GM18498 (cell line): ENCODE measurements around the gene SLC36A4.
"Not testable (repeated sequence)": the region's sequence is repeated elsewhere in the genome, so short reads cannot be mapped to it uniquely, and the experiment has no call there.

ENCODE experiments used
- ATAC-seq: cut with Tn5 transposase; IDR thresholded peaks from one replicate; pipeline ENCODE4 v1.9.1; 2021; ENCODE audit warnings: mild to moderate bottlenecking, moderate library complexity; ENCODE audit not compliant: unreplicated experiment

SLC36A4 gene

DNA sequence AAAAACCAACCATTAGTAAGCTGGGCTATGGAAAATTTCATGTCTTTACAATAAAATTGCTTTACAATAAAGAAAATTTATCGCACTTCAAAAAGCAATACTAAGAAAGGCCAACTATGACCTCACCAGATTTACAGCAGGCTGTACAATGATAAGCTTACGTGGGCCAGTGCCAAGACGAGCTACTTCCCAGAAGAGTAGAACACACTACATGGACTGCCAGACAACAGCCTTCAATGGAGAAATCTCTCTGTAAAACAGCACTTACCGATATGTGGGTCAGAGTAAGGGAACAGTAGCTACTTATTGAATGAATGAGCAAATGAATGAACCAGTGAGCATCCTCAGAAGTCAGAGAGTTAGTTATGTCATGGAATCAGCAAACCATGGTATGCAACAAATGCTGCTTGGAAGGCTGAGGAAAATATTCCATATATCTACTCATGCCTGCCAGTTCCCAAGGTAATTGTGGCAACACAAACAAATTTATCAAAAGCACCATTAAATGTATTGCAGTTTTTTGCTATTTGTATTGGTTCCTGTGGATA is 74.4 kb downstream of the SLC36A4 start:
- ATAC-seq = no peak

- ATAC-seq = no peak
Observed at GRCh38 chr11:93122535-93123235, 75.1 kb downstream of the SLC36A4 start.

- no peak for ATAC-seq
Observed at GRCh38 chr11:93118276-93118675, 79.5 kb downstream of the SLC36A4 start.

- no peak for ATAC-seq
Observed at GRCh38 chr11:93117565-93117964, 80.2 kb downstream of the SLC36A4 start.

- no peak for ATAC-seq
Observed at GRCh38 chr11:93116641-93117441, 81.0 kb downstream of the SLC36A4 start.

- no peak for ATAC-seq
Observed at GRCh38 chr11:93114304-93114703, 83.5 kb downstream of the SLC36A4 start.

DNA sequence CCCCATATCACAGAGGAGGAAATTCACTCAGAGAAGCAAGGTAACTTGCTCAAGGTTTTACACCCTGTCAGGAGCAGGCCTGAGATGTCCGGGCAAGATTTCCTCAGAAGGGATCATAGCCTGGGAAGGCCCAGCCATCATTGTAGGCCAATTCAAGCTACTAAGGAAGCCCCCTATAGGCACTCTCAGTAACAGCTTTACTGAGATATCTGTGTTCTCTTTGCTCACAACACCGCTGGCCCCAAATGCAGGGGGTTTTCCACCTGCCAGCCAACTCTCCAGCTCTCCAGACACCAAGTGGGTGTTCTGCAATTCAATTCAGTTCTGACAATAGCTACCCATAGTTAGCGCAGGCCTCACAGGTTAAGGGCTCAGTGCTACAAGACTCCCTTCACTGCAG is 84.0 kb downstream of the SLC36A4 start:
- ATAC-seq = no peak

DNA sequence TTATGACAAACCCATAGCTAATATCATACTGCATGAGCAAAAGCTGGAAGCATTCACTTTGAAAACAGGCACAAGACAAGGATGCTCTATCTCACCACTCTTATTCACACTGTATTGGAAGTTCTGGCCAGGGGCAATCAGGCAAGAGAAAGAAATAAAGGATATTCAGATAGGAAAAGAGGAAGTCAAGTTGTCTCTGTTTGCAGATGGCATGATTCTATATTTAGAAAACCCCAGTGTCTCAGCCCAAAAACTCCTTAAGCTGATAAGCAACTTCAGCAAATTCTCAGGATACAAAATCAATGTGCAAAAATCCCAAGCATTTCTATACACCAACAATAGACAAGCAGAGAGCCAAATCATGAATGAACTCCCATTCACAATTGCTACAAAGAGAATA is 86.6 kb downstream of the SLC36A4 start:
- not testable (repeated sequence) for ATAC-seq

DNA sequence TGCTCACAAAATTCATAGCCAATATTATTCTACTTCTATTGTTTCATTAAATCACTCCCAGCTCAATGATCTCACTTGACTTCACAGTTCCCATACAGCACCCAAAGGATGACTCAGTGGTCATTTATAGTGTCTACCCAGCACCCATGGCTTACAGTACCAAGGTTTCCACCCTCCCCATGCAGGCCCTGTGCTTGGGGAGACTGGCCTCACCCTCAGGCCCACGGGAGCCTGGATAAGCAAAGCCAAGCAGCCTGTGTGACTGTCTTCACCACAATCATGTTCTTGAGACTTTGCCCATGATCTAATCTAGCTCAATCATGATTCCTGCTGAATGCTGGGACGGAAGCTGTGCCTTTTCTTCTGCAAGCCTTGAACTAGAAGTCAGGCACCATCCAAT is 97.6 kb downstream of the SLC36A4 start:
- no peak for ATAC-seq

GRCh38 chr11:93099806-93100205 is 98.0 kb downstream of the SLC36A4 start:
- no peak for ATAC-seq
